Measurements from ENCODE around the gene SLX4IP. TPM values are rescaled to one million over a fixed set of nuclear protein-coding genes. Genes with fewer than 3 reads are reported as not detected.
A peak's percentile ranks its signal among the peaks of the same experiment; 100 is the strongest.

The SLX4IP gene
- polyA plus RNA-seq, 6 donors from 2014 or later: 1.7 to 3.5 (median 2.5) TPM

GRCh38 chr20:10671919-10672623 is 237.0 kb downstream of the SLX4IP start:
- DNase-seq: no peak
- Mint-ChIP-seq H3K36me3 (no peaks in the 10 kb centered on the region), H3K27ac (peak overlapping the region in 1 of 6 donors; percentile 60), H3K27me3 (peaks cover 52 to 83% (median 63%) of the 10 kb centered on the region in 3 donors), H3K4me3 (peak overlapping the region; percentile 80 to 94 (median 90)), H3K9me3 (peaks cover 0 to 3% (median 0%) of the 10 kb centered on the region in 7 donors), H3K4me1 (peaks cover 13 to 35% (median 35%) of the 10 kb centered on the region in 3 donors)
- no peak for ATAC-seq (ENCODE audit: low read depth in 2 of 2)

- peaks cover 0 to 3% (median 0%) of the 10 kb centered on the region in 7 donors for H3K9me3 Mint-ChIP-seq
- peak overlapping the region in 3 of 6 donors; percentile 27 to 73 (median 60) for H3K27ac Mint-ChIP-seq
- H3K36me3 Mint-ChIP-seq: no peaks in the 10 kb centered on the region
- peaks cover 52 to 83% (median 63%) of the 10 kb centered on the region in 3 donors for H3K27me3 Mint-ChIP-seq
- H3K4me1 Mint-ChIP-seq: peaks cover 13 to 35% (median 35%) of the 10 kb centered on the region in 3 donors
- peak; percentile 33 for DNase-seq
- no peak for ATAC-seq (ENCODE audit: low read depth in 2 of 2)
- peak overlapping the region; percentile 80 to 94 (median 90) for H3K4me3 Mint-ChIP-seq
Measured at GRCh38 chr20:10672624-10673127, 237.6 kb downstream of the SLX4IP start.

GRCh38 chr20:10673176-10673841 is 238.2 kb downstream of the SLX4IP start:
- H3K9me3 Mint-ChIP-seq: peaks cover 0 to 3% (median 0%) of the 10 kb centered on the region in 7 donors
- ATAC-seq (ENCODE audit: low read depth in 2 of 2) (no peak), DNase-seq (peak; percentile 8)
- H3K27me3 Mint-ChIP-seq: peaks cover 50 to 82% (median 63%) of the 10 kb centered on the region in 3 donors
- peak overlapping the region; percentile 88 to 94 (median 92) for H3K4me3 Mint-ChIP-seq
- peak overlapping the region in 3 of 6 donors; percentile 62 to 82 (median 78) for H3K27ac Mint-ChIP-seq
- no peaks in the 10 kb centered on the region for H3K36me3 Mint-ChIP-seq
- peaks cover 13 to 35% (median 35%) of the 10 kb centered on the region in 3 donors for H3K4me1 Mint-ChIP-seq

- no peaks in the 10 kb centered on the region for H3K36me3 Mint-ChIP-seq
- H3K27ac Mint-ChIP-seq: peak within 1 kb of the TSS in 5 of 6 donors; percentile 73 to 89 (median 81)
- H3K4me1 Mint-ChIP-seq: peaks cover 13 to 35% (median 35%) of the 10 kb centered on the region in 3 donors
- H3K4me3 Mint-ChIP-seq: peak within 1 kb of the TSS; percentile 88 to 94 (median 92)
- DNase-seq (peak; percentile 68), ATAC-seq (ENCODE audit: low read depth in 2 of 2) (peak; percentile 71 to 72)
- H3K27me3 Mint-ChIP-seq: peaks cover 56 to 81% (median 63%) of the 10 kb centered on the region in 3 donors
- peaks cover 0 to 3% (median 0%) of the 10 kb centered on the region in 7 donors for H3K9me3 Mint-ChIP-seq
Measured at GRCh38 chr20:10673842-10674683, 239.0 kb downstream of the SLX4IP start, which contains the start of gene JAG1. TSS of gene JAG1 (minus strand) at chr20:10673999. CDS start at chr20:10673530, 469 bp downstream.

GRCh38 chr20:10674684-10675449 is 239.8 kb downstream of the SLX4IP start:
- Mint-ChIP-seq H3K9me3 (peaks cover 0 to 3% (median 0%) of the 10 kb centered on the region in 7 donors), H3K27ac (peak overlapping the region in 1 of 6 donors; percentile 2), H3K36me3 (no peaks in the 10 kb centered on the region), H3K27me3 (peaks cover 56 to 74% (median 57%) of the 10 kb centered on the region in 3 donors), H3K4me1 (peaks cover 13 to 35% (median 35%) of the 10 kb centered on the region in 3 donors), H3K4me3 (peak overlapping the region; percentile 71 to 94 (median 78))
- peak; percentile 33 for DNase-seq
- ATAC-seq (ENCODE audit: low read depth in 2 of 2): peak; percentile 48 to 50

GRCh38 chr20:10675450-10675848 is 240.3 kb downstream of the SLX4IP start:
- H3K36me3 Mint-ChIP-seq: no peaks in the 10 kb centered on the region
- no peak for DNase-seq
- ATAC-seq (ENCODE audit: low read depth in 2 of 2): no peak
- peaks cover 51 to 68% (median 57%) of the 10 kb centered on the region in 3 donors for H3K27me3 Mint-ChIP-seq
- peaks cover 0 to 3% (median 0%) of the 10 kb centered on the region in 7 donors for H3K9me3 Mint-ChIP-seq
- H3K27ac Mint-ChIP-seq: no peak overlapping the region
- peaks cover 11 to 33% (median 30%) of the 10 kb centered on the region in 3 donors for H3K4me1 Mint-ChIP-seq
- peak overlapping the region in 7 of 8 donors; percentile 71 to 94 (median 79) for H3K4me3 Mint-ChIP-seq

GRCh38 chr20:10676518-10676917 is 241.4 kb downstream of the SLX4IP start:
- Mint-ChIP-seq H3K36me3 (no peaks in the 10 kb centered on the region), H3K4me1 (peaks cover under 1 to 23% (median 20%) of the 10 kb centered on the region in 3 donors), H3K27me3 (peaks cover 46 to 61% (median 53%) of the 10 kb centered on the region in 3 donors), H3K9me3 (peaks cover 0 to 3% (median 0%) of the 10 kb centered on the region in 7 donors), H3K4me3 (peak overlapping the region in 1 of 8 donors; percentile 63), H3K27ac (no peak overlapping the region)
- no peak for DNase-seq
- ATAC-seq (ENCODE audit: low read depth in 2 of 2): no peak

Other genes starting within 250 kb of the SLX4IP start
- gene SNAP25, start 216.5 kb upstream of the SLX4IP start, polyA plus RNA-seq (ENCODE audit: low read depth in 6 of 6): under 1 TPM in 2 of 6 donors, not detected in 4; 0.23 to 0.44 TPM
- 10 to 100 TPM in 5 of 6 donors, 1 to 10 TPM in 1; 8.9 to 27.3 (median 19.7) TPM for gene MKKS, start 1.1 kb upstream of the SLX4IP start, polyA plus RNA-seq (ENCODE audit: low read depth in 6 of 6)
- gene JAG1, start 238.7 kb downstream of the SLX4IP start, polyA plus RNA-seq (ENCODE audit: low read depth in 6 of 6): under 1 TPM in 3 of 6 donors, not detected in 3; 0.05 to 0.06 (median 0.06) TPM

Measured in naive B cell (primary cell).